HEK293T (cell line): ENCODE results near the gene HNRNPK.
A peak's percentile ranks its signal among the peaks of the same experiment; 100 is the strongest.
"Not testable (repeated sequence)": the region's sequence is repeated elsewhere in the genome, so short reads cannot be mapped to it uniquely, and the experiment has no call there.

Experiments used
- CTCF ChIA-PET: fragments of 350-600 bp; formaldehyde crosslinking; extraction: SDS; loops from one replicate; lab custom pipeline; 2021; ENCODE audit warnings: antibody characterized with exemption, inconsistent platforms; lab: Yijun Ruan, JAX
- POLR2A ChIA-PET: fragments of 350-600 bp; formaldehyde crosslinking; extraction: SDS; loops from one replicate; lab custom pipeline; 2020; ENCODE audit warnings: antibody characterized with exemption, inconsistent platforms; lab: Yijun Ruan, JAX
- DNase-seq: peaks from one replicate; pipeline ENCODE4 v3.0.0; 2012; ENCODE audit warnings: mixed read lengths; ENCODE audit errors: extremely low spot score
- ARNT ChIP-seq: fragments of 450-650 bp; IDR thresholded peaks from 2 replicates; pipeline ENCODE4 v1.6.1; 2017; ENCODE audit warnings: mild to moderate bottlenecking
- BHLHE40 ChIP-seq: fragments of 450-650 bp; IDR thresholded peaks from 2 replicates; pipeline ENCODE4 v1.6.1; 2016; ENCODE audit warnings: mild to moderate bottlenecking, moderate library complexity, borderline replicate concordance
- CTBP1 ChIP-seq: fragments of 450-650 bp; IDR thresholded peaks from 2 replicates; pipeline ENCODE4 v1.6.1; 2016; ENCODE audit warnings: borderline replicate concordance
- ELF4 ChIP-seq: fragments of 450-650 bp; IDR thresholded peaks from 2 replicates; pipeline ENCODE4 v1.6.1; 2017; ENCODE audit warnings: antibody characterized with exemption
- FOXA1 ChIP-seq: fragments of 450-650 bp; IDR thresholded peaks from 2 replicates; pipeline ENCODE4 v1.6.1; 2016; ENCODE audit warnings: mild to moderate bottlenecking
- FOXK2 ChIP-seq: fragments of 450-650 bp; IDR thresholded peaks from 2 replicates; pipeline ENCODE4 v1.6.1; 2016; ENCODE audit warnings: mild to moderate bottlenecking
- FOXM1 ChIP-seq: fragments of 450-650 bp; IDR thresholded peaks from 2 replicates; pipeline ENCODE4 v1.6.1; 2017; ENCODE audit warnings: mild to moderate bottlenecking, borderline replicate concordance
- HDGF ChIP-seq: fragments of 450-650 bp; IDR thresholded peaks from 2 replicates; pipeline ENCODE4 v1.6.1; 2017; ENCODE audit warnings: antibody characterized with exemption, borderline replicate concordance
- L3MBTL2 ChIP-seq: fragments of 450-650 bp; conservative IDR thresholded peaks from 2 replicates; pipeline ENCODE4 v1.6.1; 2016; ENCODE audit warnings: mild to moderate bottlenecking
- LEF1 ChIP-seq: fragments of 450-650 bp; IDR thresholded peaks from 2 replicates; pipeline ENCODE4 v1.6.1; 2017; ENCODE audit warnings: mild to moderate bottlenecking, borderline replicate concordance
- NFRKB ChIP-seq: fragments of 450-650 bp; IDR thresholded peaks from 2 replicates; pipeline ENCODE4 v1.6.1; 2016; ENCODE audit warnings: mild to moderate bottlenecking, moderate library complexity
- PKNOX1 ChIP-seq: fragments of 450-650 bp; IDR thresholded peaks from 2 replicates; pipeline ENCODE4 v1.6.1; 2016
- SP1 ChIP-seq: fragments of 450-650 bp; IDR thresholded peaks from 2 replicates; pipeline ENCODE4 v1.6.1; 2017
- SUZ12 ChIP-seq: fragments of 450-650 bp; IDR thresholded peaks from 2 replicates; pipeline ENCODE4 v1.6.1; 2016; ENCODE audit warnings: mild to moderate bottlenecking
- TARDBP ChIP-seq: fragments of 450-650 bp; IDR thresholded peaks from 2 replicates; pipeline ENCODE4 v1.6.1; 2016
- ZNF384 ChIP-seq: fragments of 450-650 bp; IDR thresholded peaks from 2 replicates; pipeline ENCODE4 v1.6.1; 2016

The HNRNPK gene

GRCh38 chr9:83957248-83957513 is 22.8 kb downstream of the HNRNPK start:
- DNase-seq = no peak
- CTCF ChIA-PET = no interaction called here
- POLR2A ChIA-PET = no interaction called here

GRCh38 chr9:83956436-83957247 is 23.4 kb downstream of the HNRNPK start:
- DNase-seq = peak; percentile 79
- TF ChIP-seq FOXK2 (no peak), ARNT (no peak), ELF4 (peak; percentile 85), FOXA1 (no peak), L3MBTL2 (peak; percentile 89), CTBP1 (no peak), BHLHE40 (no peak), PKNOX1 (no peak), LEF1 (no peak)
- CTCF ChIA-PET = no interaction called here
- POLR2A ChIA-PET = interaction anchor here (1.0 kb wide), 2 partner anchors 11 to 334 kb away, joined by 3 read pairs; partner anchors contain the start of gene IDNK

More at GRCh38 chr9:83957248-83957513, 22.8 kb downstream of the HNRNPK start:
- TF ChIP-seq BHLHE40 (no peak), L3MBTL2 (no peak)

GRCh38 chr9:83956086-83956435 is 24.0 kb downstream of the HNRNPK start:
- ChIA-PET CTCF (no interaction called here), POLR2A (interaction anchor here (1.0 kb wide), 2 partner anchors 10 to 333 kb away, joined by 3 read pairs; partner anchors contain the start of gene IDNK)
- TF ChIP-seq L3MBTL2 = peak; percentile 49
- no peak for TF ChIP-seq NFRKB
- TF ChIP-seq TARDBP = no peak
- DNase-seq = peak; percentile 30

- CTCF ChIA-PET, POLR2A ChIA-PET, DNase-seq: not testable (repeated sequence)
Observed at GRCh38 chr9:83948096-83948495, 31.9 kb downstream of the HNRNPK start.

- ChIA-PET CTCF (no interaction called here), POLR2A (no interaction called here)
- no peak for DNase-seq
Observed at GRCh38 chr9:83940590-83941303, 39.3 kb downstream of the HNRNPK start.

GRCh38 chr9:83937861-83938455 is 42.1 kb downstream of the HNRNPK start:
- POLR2A ChIA-PET = no interaction called here
- TF ChIP-seq FOXM1 (no peak), PKNOX1 (no peak), LEF1 (no peak), CTBP1 (no peak), FOXK2 (no peak), ARNT (no peak), FOXA1 (no peak), SP1 (no peak), HDGF (no peak), L3MBTL2 (no peak), BHLHE40 (no peak), TARDBP (no peak)
- CTCF ChIA-PET = interaction anchor here (0.7 to 1.4 kb wide), 3 partner anchors 8 to 323 kb away, joined by 3 to 10 read pairs (median 3); no protein-coding TSS in a partner anchor
- DNase-seq = peak; percentile 64

More at GRCh38 chr9:83940590-83941303, 39.3 kb downstream of the HNRNPK start:
- TF ChIP-seq SUZ12 (no peak), NFRKB (no peak), L3MBTL2 (no peak), LEF1 (no peak), SP1 (no peak), FOXK2 (no peak), PKNOX1 (no peak), FOXA1 (no peak), CTBP1 (no peak), ZNF384 (no peak), ARNT (no peak)

- CTCF ChIA-PET = interaction anchor here (0.8 to 1.4 kb wide), 3 partner anchors 324 to 1698 kb away, joined by 3 to 10 read pairs (median 6); no protein-coding TSS in a partner anchor
- no peak for DNase-seq
- POLR2A ChIA-PET = no interaction called here
- TF ChIP-seq ELF4 (no peak), FOXM1 (no peak), LEF1 (no peak), FOXK2 (no peak), SUZ12 (no peak), HDGF (no peak), SP1 (no peak), CTBP1 (no peak), ARNT (no peak), NFRKB (no peak), FOXA1 (no peak), PKNOX1 (no peak), TARDBP (no peak), BHLHE40 (no peak), L3MBTL2 (no peak)
Observed at GRCh38 chr9:83936523-83936922, 43.5 kb downstream of the HNRNPK start.
